Melanocyte of skin (primary cell): ENCODE data around the gene CRIP3. TPM values are rescaled to one million over a fixed set of nuclear protein-coding genes. Genes with fewer than 3 reads are reported as not detected.

Experiments used
- small RNA-seq, 2 donors: library from RNA; depleted of rRNA; stranded (forward); fragments of <200 nt; gene quantifications; one replicate each; pipeline ENCODE3, GENCODE V24; 2012
- total RNA-seq, 2 donors: library from RNA; depleted of rRNA; stranded (reverse); fragments of >200 nt; gene quantifications; 2 replicates each; pipeline ENCODE4 v1.2.3, GENCODE V29; 2012

The CRIP3 gene
- not detected for total RNA-seq

GRCh38 chr6:43308101-43308989, at the start of gene CRIP3:
Gene CRIP3, minus strand, starts transcription at chr6:43308826. Its CDS starts 34 bp downstream, at chr6:43308792.

GRCh38 chr6:43297644-43298564, 10.7 kb downstream of the CRIP3 start, which contains the start of gene SLC22A7:
Gene SLC22A7, plus strand, starts transcription at chr6:43298260. Its CDS starts 99 bp downstream, at chr6:43298359.

Small RNAs within 50 kb of the gene (small RNA-seq; reads per million reads assigned to genes)
- 0 reads per million in 2 donors for gene RPL12P47

Other genes starting within 250 kb of the CRIP3 start
- gene MRPL2, start 249.4 kb downstream of the CRIP3 start, total RNA-seq: 10 to 100 TPM; 19.6 to 38.6 TPM
- 10 to 100 TPM in 1 of 2 donors, 1 to 10 TPM in 1; 8.7 to 14.1 TPM for gene KLC4, start 249.2 kb downstream of the CRIP3 start, total RNA-seq
- gene PTK7, start 232.5 kb downstream of the CRIP3 start, total RNA-seq: 10 to 100 TPM; 19.3 to 36.6 TPM
- gene SRF, start 137.6 kb downstream of the CRIP3 start, total RNA-seq: 10 to 100 TPM; 15.8 to 22.6 TPM
- 10 to 100 TPM; 26.0 to 31.0 TPM for gene CUL9, start 126.6 kb downstream of the CRIP3 start, total RNA-seq
- 10 to 100 TPM; 43.6 to 71.9 TPM for gene DNPH1, start 79.3 kb downstream of the CRIP3 start, total RNA-seq
- gene TTBK1, start 65.3 kb downstream of the CRIP3 start, total RNA-seq: under 1 TPM in 1 of 2 donors, not detected in 1; under 0.01 TPM
- gene SLC22A7, start 10.6 kb downstream of the CRIP3 start, total RNA-seq: not detected
- gene ZNF318, start 60.8 kb upstream of the CRIP3 start, total RNA-seq: 10 to 100 TPM in 1 of 2 donors, 1 to 10 TPM in 1; 9.0 to 14.1 TPM
- 10 to 100 TPM; 25.8 to 32.6 TPM for gene ABCC10, start 118.7 kb upstream of the CRIP3 start, total RNA-seq
- not detected for gene DLK2, start 146.7 kb upstream of the CRIP3 start, total RNA-seq
- gene TJAP1, start 168.7 kb upstream of the CRIP3 start, total RNA-seq: 10 to 100 TPM; 10.7 to 13.3 TPM
- gene LRRC73, start 201.5 kb upstream of the CRIP3 start, total RNA-seq: under 1 TPM; under 0.01 to 0.34 TPM
- 10 to 100 TPM; 59.6 to 61.3 TPM for gene YIPF3, start 208.1 kb upstream of the CRIP3 start, total RNA-seq
- 10 to 100 TPM; 24.4 to 56.9 TPM for gene POLR1C, start 208.3 kb upstream of the CRIP3 start, total RNA-seq